Gastrocnemius medialis (tissue), 4 donors: ENCODE data around the gene TRPV6. TPM values are rescaled to one million over a fixed set of nuclear protein-coding genes. Genes with fewer than 3 reads are reported as not detected.

ENCODE experiments used
- ATAC-seq, 2 donors: fragments of 150-250 bp; one replicate each; pipeline ENCODE4 v1.9.1; 2016
- DNase-seq, 2 donors: peaks; one replicate each; pipeline ENCODE4 v3.0.0-alpha.2; 2019
- H3K27ac ChIP-seq, 4 donors: fragments of 200-600 bp; sonication (generic); 1 replicate in 1 of 4; 2 replicates in 3 of 4; pipeline ENCODE4 v1.5.1; 2016 to 2018; ENCODE audit warnings: mild to moderate bottlenecking in 2 of 4, moderate library complexity in 1 of 4
- H3K27me3 ChIP-seq, 3 donors: fragments of 200-600 bp; sonication (generic) in 2 of 3; 1 replicate in 1 of 3; 2 replicates in 2 of 3; pipeline versions ENCODE4 v1.5.1 to v1.6.0; 2016 to 2019; ENCODE audit warnings: mild to moderate bottlenecking in 1 of 3, moderate library complexity in 1 of 3
- H3K36me3 ChIP-seq, 2 donors: fragments of 200-600 bp; sonication (generic) in 1 of 2; one replicate each; pipeline ENCODE4 v1.5.1; 2017 to 2018
- H3K4me1 ChIP-seq, 2 donors: fragments of 200-600 bp; sonication (generic) in 1 of 2; one replicate each; pipeline ENCODE4 v1.5.1; 2016 to 2017; ENCODE audit warnings: mild to moderate bottlenecking in 2 of 2
- H3K4me3 ChIP-seq, 4 donors: fragments of 200-600 bp; sonication (generic) in 3 of 4; 1 replicate in 1 of 4; 2 replicates in 3 of 4; pipeline ENCODE4 v1.5.1; 2016 to 2019; ENCODE audit warnings: mild to moderate bottlenecking in 2 of 4
- H3K9me3 ChIP-seq, 3 donors: fragments of 200-600 bp; sonication (generic) in 2 of 3; 1 replicate in 1 of 3; 2 replicates in 2 of 3; pipeline ENCODE4 v1.5.1; 2016 to 2019
- CTCF ChIP-seq, 5 experiments: fragments of 450-650 bp in 3 of 5; fragments of 200-600 bp in 2 of 5; sonication (generic) in 2 of 5; IDR thresholded peaks in 4 of 5; conservative IDR thresholded peaks in 1 of 5; 1 replicate in 4 of 5; 2 replicates in 1 of 5; pipeline ENCODE4 v1.5.1; 2016 to 2019; ENCODE audit warnings: antibody characterized with exemption in 5 of 5, mild to moderate bottlenecking in 3 of 5, moderate library complexity in 3 of 5
- POLR2A ChIP-seq, 2 donors: fragments of 450-650 bp; IDR thresholded peaks; one replicate each; pipeline ENCODE4 v1.6.1; 2017; ENCODE audit warnings: antibody characterized with exemption in 2 of 2, mild to moderate bottlenecking in 2 of 2, moderate library complexity in 2 of 2
- in situ Hi-C, 4 donors: fragments of 200-750 bp; cut with MboI; loops; one replicate each; pipeline versions ENCODE4 v1.15.0 to v1.8.0; 2017; ENCODE audit warnings: low sequenced_read_pairs in 4 of 4
- intact Hi-C: fragments of 100-400 bp; cut with DNase I; formaldehyde crosslinking; loops from one replicate; pipeline ENCODE4 v1.15.1; 2023; ENCODE audit warnings: low total_unique reads
- total RNA-seq, 4 donors: library from RNA; depleted of rRNA; stranded (reverse); fragments of >200 nt; gene quantifications; one replicate each; pipeline versions ENCODE4 v1.1.0 to v1.2.3, GENCODE V29; 2016

TRPV6 gene
- total RNA-seq, 4 donors from 2014 or later, result not detected

- Histone ChIP-seq H3K4me1 (no peaks in the 10 kb centered on the region), H3K27ac (no peak overlapping the region), H3K36me3 (no peaks in the 10 kb centered on the region), H3K27me3 (no peaks in the 10 kb centered on the region), H3K9me3 (no peaks in the 10 kb centered on the region), H3K4me3 (no peak overlapping the region)
- TF ChIP-seq CTCF (IDR thresholded peaks at IDR 0.05 in 4 of 5, conservative IDR thresholded peaks at IDR 0.05 in 1 of 5), result no peak
- no peak for TF ChIP-seq POLR2A (IDR thresholded peaks at IDR 0.05)
- in situ Hi-C loops (loop anchor here in 3 of 4 donors (25.0 kb wide), 1 partner anchor 347 kb away; the partner anchor contains the start of gene TAS2R40 (in 3 of the 3)), intact Hi-C loops (no loop called here)
- no peak for DNase-seq
- no peak for ATAC-seq
These were observed 20.4 kb downstream of the TRPV6 start for GRCh38 chr7:142864980-142865747.

GRCh38 chr7:142863891-142864685, 21.5 kb downstream of the TRPV6 start:
- TF ChIP-seq CTCF (IDR thresholded peaks at IDR 0.05 in 4 of 5, conservative IDR thresholded peaks at IDR 0.05 in 1 of 5) (no peak), POLR2A (IDR thresholded peaks at IDR 0.05) (no peak)
- no peak overlapping the region for H3K4me3 ChIP-seq
- H3K27me3 ChIP-seq, result no peaks in the 10 kb centered on the region
- H3K27ac ChIP-seq, result no peak overlapping the region
- no peaks in the 10 kb centered on the region for H3K4me1 ChIP-seq
- H3K9me3 ChIP-seq, result no peaks in the 10 kb centered on the region
- H3K36me3 ChIP-seq, result no peaks in the 10 kb centered on the region
- no peak for DNase-seq
- ATAC-seq, result no peak
- intact Hi-C loops (no loop called here), in situ Hi-C loops (loop anchor here in 3 of 4 donors (25.0 kb wide), 1 partner anchor 348 kb away; the partner anchor contains the start of gene TAS2R40 (in 3 of the 3))

- no peaks in the 10 kb centered on the region for H3K36me3 ChIP-seq
These were observed 22.7 kb downstream of the TRPV6 start for GRCh38 chr7:142862786-142863400.

More at GRCh38 chr7:142862786-142863400, 22.7 kb downstream of the TRPV6 start:
- Histone ChIP-seq H3K9me3 (no peaks in the 10 kb centered on the region), H3K4me3 (no peak overlapping the region), H3K27ac (no peak overlapping the region), H3K4me1 (no peaks in the 10 kb centered on the region), H3K27me3 (no peaks in the 10 kb centered on the region)
- TF ChIP-seq POLR2A (IDR thresholded peaks at IDR 0.05), result no peak
- TF ChIP-seq CTCF (IDR thresholded peaks at IDR 0.05 in 4 of 5, conservative IDR thresholded peaks at IDR 0.05 in 1 of 5), result no peak
- intact Hi-C loops (no loop called here), in situ Hi-C loops (loop anchor here in 3 of 4 donors (25.0 kb wide), 1 partner anchor 349 kb away; the partner anchor contains the start of gene TAS2R40 (in 3 of the 3))
- DNase-seq (no peak), ATAC-seq (no peak)
